ENCODE measurements around the gene MRGPRG. TPM values are rescaled to one million over a fixed set of nuclear protein-coding genes. Genes with fewer than 3 reads are reported as not detected.

The MRGPRG gene
- total and polyA plus RNA-seq, 4 donors = not detected

DNA sequence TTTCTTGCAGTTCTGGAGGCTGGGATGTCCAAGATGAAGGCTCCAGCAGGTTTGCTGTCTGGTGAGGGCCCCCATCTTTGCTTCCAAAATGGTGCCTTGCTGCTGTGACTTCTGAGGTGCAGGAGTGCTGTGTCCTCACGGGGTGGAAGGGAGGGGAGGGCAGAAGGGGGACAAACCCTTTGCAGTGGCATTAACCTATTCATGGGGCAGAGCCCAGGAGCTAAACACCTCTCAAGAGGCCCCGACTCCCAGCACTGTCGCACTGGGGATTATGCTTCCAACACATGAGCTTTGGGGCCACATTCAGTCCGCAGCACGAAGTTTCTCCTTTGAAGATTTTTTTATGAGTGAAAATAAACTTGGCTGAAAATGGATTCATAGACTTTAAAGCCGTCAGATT is 28.0 kb downstream of the MRGPRG start:
- Histone ChIP-seq H3K27me3 (ENCODE audit: control insufficient read depth in 4 of 4, insufficient read depth in 4 of 4, low read length in 3 of 4) (no peaks in the 10 kb centered on the region), H3K27ac (ENCODE audit: low read depth in 1 of 2, low read length in 2 of 2) (no peak overlapping the region), H3K4me1 (ENCODE audit: control insufficient read depth in 4 of 4, insufficient read depth in 4 of 4, low read length in 3 of 4) (no peaks in the 10 kb centered on the region), H3K36me3 (ENCODE audit: control insufficient read depth in 4 of 4, insufficient read depth in 3 of 4, low read depth in 1 of 4, low read length in 3 of 4) (no peaks in the 10 kb centered on the region), H3K9ac (ENCODE audit: low read depth in 1 of 2, low read length in 2 of 2) (no peak overlapping the region), H3K4me3 (ENCODE audit: low read depth in 1 of 3, low read length in 3 of 3) (no peak overlapping the region), H3K9me3 (ENCODE audit: control insufficient read depth in 4 of 4, low read length in 3 of 4) (peaks cover 0 to 2% (median 0%) of the 10 kb centered on the region in 4 donors)
- DNase-seq (ENCODE audit: low spot score) = no peak
- TF ChIP-seq, protein P1, sequence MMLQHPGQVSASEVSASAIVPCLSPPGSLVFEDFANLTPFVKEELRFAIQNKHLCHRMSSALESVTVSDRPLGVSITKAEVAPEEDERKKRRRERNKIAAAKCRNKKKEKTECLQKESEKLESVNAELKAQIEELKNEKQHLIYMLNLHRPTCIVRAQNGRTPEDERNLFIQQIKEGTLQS (IDR thresholded peaks at IDR 0.05) = no peak
- no peak for TF ChIP-seq NR2F2 (IDR thresholded peaks at IDR 0.05)
- WGBS = 79% methylated on average over 6 of the region's 6 CpGs

DNA sequence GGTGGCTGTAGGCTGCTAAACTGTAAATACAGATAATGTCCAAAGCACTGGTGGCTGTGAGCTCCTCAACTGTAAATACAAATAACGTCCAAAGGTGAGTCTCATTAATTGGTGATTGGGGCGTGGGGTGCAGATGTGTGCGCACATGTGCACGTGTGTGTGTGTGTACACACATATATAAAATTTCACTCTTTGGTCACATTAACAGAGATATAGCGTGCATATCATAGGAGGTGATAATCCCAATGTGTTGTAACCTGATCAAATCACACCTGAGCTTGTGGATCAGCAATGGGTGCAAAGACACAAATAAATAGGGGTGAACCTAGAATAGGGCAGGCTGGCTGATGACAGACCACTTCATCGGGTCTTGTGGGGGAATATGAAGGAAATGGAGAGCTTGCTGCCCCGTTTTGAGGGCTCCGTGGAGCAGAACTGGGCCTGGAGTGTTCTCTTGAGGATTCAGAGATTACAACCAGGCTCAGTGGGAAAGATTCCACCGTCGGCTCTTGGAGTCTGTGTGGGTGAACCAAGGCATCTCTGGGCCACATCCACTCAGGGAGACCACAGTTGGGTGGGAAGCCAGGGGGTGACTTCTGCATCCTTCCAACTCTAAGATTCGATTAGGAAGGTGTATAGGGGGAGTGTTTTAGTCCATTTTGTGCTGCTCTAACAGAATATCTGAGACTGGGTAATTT is 28.6 kb downstream of the MRGPRG start:
- Histone ChIP-seq H3K9me3 (ENCODE audit: control insufficient read depth in 4 of 4, low read length in 3 of 4) (peaks cover 0 to 2% (median 0%) of the 10 kb centered on the region in 4 donors), H3K9ac (ENCODE audit: low read depth in 1 of 2, low read length in 2 of 2) (no peak overlapping the region), H3K27ac (ENCODE audit: low read depth in 1 of 2, low read length in 2 of 2) (no peak overlapping the region), H3K27me3 (ENCODE audit: control insufficient read depth in 4 of 4, insufficient read depth in 4 of 4, low read length in 3 of 4) (no peaks in the 10 kb centered on the region), H3K36me3 (ENCODE audit: control insufficient read depth in 4 of 4, insufficient read depth in 3 of 4, low read depth in 1 of 4, low read length in 3 of 4) (no peaks in the 10 kb centered on the region), H3K4me3 (ENCODE audit: low read depth in 1 of 3, low read length in 3 of 3) (no peak overlapping the region), H3K4me1 (ENCODE audit: control insufficient read depth in 4 of 4, insufficient read depth in 4 of 4, low read length in 3 of 4) (no peaks in the 10 kb centered on the region)
- DNase-seq (ENCODE audit: low spot score) = no peak
- 84% methylated on average over 11 of the region's 11 CpGs for WGBS
- TF ChIP-seq, protein P2, sequence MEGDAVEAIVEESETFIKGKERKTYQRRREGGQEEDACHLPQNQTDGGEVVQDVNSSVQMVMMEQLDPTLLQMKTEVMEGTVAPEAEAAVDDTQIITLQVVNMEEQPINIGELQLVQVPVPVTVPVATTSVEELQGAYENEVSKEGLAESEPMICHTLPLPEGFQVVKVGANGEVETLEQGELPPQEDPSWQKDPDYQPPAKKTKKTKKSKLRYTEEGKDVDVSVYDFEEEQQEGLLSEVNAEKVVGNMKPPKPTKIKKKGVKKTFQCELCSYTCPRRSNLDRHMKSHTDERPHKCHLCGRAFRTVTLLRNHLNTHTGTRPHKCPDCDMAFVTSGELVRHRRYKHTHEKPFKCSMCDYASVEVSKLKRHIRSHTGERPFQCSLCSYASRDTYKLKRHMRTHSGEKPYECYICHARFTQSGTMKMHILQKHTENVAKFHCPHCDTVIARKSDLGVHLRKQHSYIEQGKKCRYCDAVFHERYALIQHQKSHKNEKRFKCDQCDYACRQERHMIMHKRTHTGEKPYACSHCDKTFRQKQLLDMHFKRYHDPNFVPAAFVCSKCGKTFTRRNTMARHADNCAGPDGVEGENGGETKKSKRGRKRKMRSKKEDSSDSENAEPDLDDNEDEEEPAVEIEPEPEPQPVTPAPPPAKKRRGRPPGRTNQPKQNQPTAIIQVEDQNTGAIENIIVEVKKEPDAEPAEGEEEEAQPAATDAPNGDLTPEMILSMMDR (IDR thresholded peaks at IDR 0.05; ENCODE audit: low read depth, low read length, missing input control) = no peak
- TF ChIP-seq, protein P3, sequence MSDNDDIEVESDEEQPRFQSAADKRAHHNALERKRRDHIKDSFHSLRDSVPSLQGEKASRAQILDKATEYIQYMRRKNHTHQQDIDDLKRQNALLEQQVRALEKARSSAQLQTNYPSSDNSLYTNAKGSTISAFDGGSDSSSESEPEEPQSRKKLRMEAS (IDR thresholded peaks at IDR 0.05) = no peak
- TF ChIP-seq, protein P4, sequence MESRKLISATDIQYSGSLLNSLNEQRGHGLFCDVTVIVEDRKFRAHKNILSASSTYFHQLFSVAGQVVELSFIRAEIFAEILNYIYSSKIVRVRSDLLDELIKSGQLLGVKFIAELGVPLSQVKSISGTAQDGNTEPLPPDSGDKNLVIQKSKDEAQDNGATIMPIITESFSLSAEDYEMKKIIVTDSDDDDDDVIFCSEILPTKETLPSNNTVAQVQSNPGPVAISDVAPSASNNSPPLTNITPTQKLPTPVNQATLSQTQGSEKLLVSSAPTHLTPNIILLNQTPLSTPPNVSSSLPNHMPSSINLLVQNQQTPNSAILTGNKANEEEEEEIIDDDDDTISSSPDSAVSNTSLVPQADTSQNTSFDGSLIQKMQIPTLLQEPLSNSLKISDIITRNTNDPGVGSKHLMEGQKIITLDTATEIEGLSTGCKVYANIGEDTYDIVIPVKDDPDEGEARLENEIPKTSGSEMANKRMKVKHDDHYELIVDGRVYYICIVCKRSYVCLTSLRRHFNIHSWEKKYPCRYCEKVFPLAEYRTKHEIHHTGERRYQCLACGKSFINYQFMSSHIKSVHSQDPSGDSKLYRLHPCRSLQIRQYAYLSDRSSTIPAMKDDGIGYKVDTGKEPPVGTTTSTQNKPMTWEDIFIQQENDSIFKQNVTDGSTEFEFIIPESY (IDR thresholded peaks at IDR 0.05) = no peak

DNA sequence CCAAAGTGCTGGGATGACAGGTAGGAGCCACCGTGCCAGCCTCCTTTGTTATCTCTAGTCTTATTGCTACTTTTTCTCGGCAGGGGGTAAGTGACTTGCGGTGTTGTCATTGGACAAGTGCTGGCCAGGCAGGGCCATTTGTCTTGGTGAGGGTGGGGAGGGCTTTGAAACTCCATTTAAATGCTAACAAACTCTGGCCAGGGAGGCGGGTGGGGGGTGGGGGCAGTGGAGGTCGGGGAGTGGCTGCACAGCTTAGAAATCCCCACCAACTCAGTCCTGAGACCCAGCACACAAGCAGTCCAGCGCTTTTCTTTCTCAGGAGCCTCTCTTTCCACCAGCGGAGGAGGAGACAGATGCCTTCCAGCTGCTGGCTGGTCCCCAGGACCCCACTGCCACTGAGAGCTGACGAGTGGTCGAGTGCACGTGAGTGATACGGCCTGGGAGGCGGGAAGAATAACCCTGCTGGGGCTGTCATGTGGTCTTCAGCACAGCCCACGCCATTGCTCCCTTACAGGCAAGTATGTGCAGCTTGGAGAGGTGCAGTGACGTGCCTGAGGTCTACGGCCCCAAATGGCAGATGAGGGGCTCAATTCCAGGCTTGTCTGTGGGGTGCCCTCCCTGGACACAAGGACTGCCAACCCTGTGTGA is 29.3 kb downstream of the MRGPRG start:
- Histone ChIP-seq H3K9me3 (ENCODE audit: control insufficient read depth in 4 of 4, low read length in 3 of 4) (peaks cover 0 to 2% (median 0%) of the 10 kb centered on the region in 4 donors), H3K9ac (ENCODE audit: low read depth in 1 of 2, low read length in 2 of 2) (no peak overlapping the region), H3K36me3 (ENCODE audit: control insufficient read depth in 4 of 4, insufficient read depth in 3 of 4, low read depth in 1 of 4, low read length in 3 of 4) (no peaks in the 10 kb centered on the region), H3K4me3 (ENCODE audit: low read depth in 1 of 3, low read length in 3 of 3) (no peak overlapping the region), H3K4me1 (ENCODE audit: control insufficient read depth in 4 of 4, insufficient read depth in 4 of 4, low read length in 3 of 4) (no peaks in the 10 kb centered on the region), H3K27me3 (ENCODE audit: control insufficient read depth in 4 of 4, insufficient read depth in 4 of 4, low read length in 3 of 4) (no peaks in the 10 kb centered on the region), H3K27ac (ENCODE audit: low read depth in 1 of 2, low read length in 2 of 2) (no peak overlapping the region)
- 51% methylated on average over 15 of the region's 15 CpGs for WGBS
- DNase-seq (ENCODE audit: low spot score) = no peak
- TF ChIP-seq NR2F2 (IDR thresholded peaks at IDR 0.05) = no peak
- TF ChIP-seq, protein P4 (IDR thresholded peaks at IDR 0.05) = no peak
- no peak for TF ChIP-seq RAD21 (IDR thresholded peaks at IDR 0.05)
- TF ChIP-seq, protein P3 (IDR thresholded peaks at IDR 0.05) = no peak
- TF ChIP-seq RXRA (IDR thresholded peaks at IDR 0.05) = no peak
- TF ChIP-seq YY1 (IDR thresholded peaks at IDR 0.05) = no peak
- TF ChIP-seq, protein P1 (IDR thresholded peaks at IDR 0.05) = no peak
- TF ChIP-seq TAF1 (conservative IDR thresholded peaks at IDR 0.05) = no peak
- TF ChIP-seq EGR1 (IDR thresholded peaks at IDR 0.05; ENCODE audit: low read depth in 2 of 2) = no peak
- TF ChIP-seq FOXA1 (IDR thresholded peaks at IDR 0.05) = no peak
- TF ChIP-seq, protein P5, sequence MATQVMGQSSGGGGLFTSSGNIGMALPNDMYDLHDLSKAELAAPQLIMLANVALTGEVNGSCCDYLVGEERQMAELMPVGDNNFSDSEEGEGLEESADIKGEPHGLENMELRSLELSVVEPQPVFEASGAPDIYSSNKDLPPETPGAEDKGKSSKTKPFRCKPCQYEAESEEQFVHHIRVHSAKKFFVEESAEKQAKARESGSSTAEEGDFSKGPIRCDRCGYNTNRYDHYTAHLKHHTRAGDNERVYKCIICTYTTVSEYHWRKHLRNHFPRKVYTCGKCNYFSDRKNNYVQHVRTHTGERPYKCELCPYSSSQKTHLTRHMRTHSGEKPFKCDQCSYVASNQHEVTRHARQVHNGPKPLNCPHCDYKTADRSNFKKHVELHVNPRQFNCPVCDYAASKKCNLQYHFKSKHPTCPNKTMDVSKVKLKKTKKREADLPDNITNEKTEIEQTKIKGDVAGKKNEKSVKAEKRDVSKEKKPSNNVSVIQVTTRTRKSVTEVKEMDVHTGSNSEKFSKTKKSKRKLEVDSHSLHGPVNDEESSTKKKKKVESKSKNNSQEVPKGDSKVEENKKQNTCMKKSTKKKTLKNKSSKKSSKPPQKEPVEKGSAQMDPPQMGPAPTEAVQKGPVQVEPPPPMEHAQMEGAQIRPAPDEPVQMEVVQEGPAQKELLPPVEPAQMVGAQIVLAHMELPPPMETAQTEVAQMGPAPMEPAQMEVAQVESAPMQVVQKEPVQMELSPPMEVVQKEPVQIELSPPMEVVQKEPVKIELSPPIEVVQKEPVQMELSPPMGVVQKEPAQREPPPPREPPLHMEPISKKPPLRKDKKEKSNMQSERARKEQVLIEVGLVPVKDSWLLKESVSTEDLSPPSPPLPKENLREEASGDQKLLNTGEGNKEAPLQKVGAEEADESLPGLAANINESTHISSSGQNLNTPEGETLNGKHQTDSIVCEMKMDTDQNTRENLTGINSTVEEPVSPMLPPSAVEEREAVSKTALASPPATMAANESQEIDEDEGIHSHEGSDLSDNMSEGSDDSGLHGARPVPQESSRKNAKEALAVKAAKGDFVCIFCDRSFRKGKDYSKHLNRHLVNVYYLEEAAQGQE (IDR thresholded peaks at IDR 0.05) = no peak
